ENCODE results near the gene LAX1.
"Not testable (repeated sequence)": the region's sequence is repeated elsewhere in the genome, so short reads cannot be mapped to it uniquely, and the experiment has no call there.

The LAX1 gene, protein sequence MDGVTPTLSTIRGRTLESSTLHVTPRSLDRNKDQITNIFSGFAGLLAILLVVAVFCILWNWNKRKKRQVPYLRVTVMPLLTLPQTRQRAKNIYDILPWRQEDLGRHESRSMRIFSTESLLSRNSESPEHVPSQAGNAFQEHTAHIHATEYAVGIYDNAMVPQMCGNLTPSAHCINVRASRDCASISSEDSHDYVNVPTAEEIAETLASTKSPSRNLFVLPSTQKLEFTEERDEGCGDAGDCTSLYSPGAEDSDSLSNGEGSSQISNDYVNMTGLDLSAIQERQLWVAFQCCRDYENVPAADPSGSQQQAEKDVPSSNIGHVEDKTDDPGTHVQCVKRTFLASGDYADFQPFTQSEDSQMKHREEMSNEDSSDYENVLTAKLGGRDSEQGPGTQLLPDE

DNA sequence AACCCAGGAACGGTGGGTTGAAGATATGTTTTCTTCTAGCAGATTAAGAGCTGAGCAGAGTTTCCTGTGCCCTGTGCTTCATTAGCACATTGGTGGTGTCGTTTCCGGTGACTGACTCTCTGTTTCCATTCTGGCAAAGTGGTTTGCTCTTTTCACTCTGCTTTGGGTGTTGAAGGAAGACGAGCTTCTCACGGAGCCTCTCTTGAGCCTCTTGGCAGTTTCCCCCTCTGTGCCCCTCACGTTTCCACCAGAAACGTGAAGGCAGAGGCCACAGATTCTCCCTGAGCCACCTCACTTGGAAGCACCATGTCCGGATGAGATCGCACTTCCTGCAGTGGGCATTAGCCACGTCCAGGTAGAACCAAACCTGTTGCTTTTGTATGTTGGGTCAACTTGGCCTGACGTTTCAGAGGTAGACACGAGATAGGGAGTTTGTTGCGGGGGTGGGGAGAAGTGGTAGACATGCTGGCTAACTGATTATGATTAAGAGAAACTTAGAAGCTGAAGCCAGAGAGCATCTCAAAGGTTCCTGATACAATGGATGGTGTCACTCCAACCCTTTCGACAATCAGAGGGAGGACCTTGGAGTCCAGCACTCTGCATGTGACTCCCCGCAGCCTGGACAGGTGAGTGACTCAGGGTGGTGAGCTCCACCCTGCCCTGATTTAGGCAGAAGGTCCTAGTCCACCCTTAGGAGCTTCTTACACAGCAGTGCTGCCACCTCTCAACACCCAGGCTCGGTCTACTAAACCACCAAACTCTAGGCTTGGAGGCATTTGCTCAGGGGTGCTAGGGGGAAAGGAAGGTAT lies at the start of gene LAX1:
TSS of gene LAX1 (plus strand) at position 155 of the 809 bp plus-strand sequence. CDS start at position 538, 383 bp downstream.
- peaks cover 57% of the 10 kb centered on the region for H3K4me1 Mint-ChIP-seq
- H3K4me3 Mint-ChIP-seq: peak within 1 kb of the TSS; percentile 88 to 89

DNA sequence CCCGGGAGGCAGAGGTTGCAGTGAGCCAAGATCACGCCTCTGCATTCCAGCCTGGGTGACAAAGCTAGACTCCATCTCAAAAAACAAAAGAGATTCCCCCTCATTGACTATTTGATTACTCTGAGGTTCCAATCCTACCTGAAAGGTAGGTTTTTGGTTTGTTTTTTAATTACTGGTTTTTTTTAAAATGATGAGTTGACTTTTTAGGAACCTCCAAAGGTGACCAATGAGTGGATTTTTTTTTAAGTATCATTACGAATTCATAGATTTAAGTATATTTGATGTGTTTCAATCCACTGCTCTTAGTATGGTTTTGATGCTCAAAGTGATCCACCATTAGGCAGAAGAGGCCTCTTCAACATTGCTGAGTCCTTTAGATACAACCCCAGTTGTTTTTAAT lies 47.9 kb upstream of the LAX1 start:
- Mint-ChIP-seq H3K9me3 (no peaks in the 10 kb centered on the region), H3K27me3 (no peaks in the 10 kb centered on the region), H3K4me3 (no peak overlapping the region), H3K27ac (no peak overlapping the region), H3K4me1 (no peaks in the 10 kb centered on the region)
- ATAC-seq (no peak), DNase-seq (no peak)

More for the DNA sequence above, at the start of gene LAX1:
- peak within 1 kb of the TSS; percentile 98 to 99 for H3K27ac Mint-ChIP-seq
- DNase-seq (peak; percentile 81 to 86), ATAC-seq (peak; percentile 95)
- H3K27me3 Mint-ChIP-seq: no peaks in the 10 kb centered on the region
- no peaks in the 10 kb centered on the region for H3K9me3 Mint-ChIP-seq

DNA sequence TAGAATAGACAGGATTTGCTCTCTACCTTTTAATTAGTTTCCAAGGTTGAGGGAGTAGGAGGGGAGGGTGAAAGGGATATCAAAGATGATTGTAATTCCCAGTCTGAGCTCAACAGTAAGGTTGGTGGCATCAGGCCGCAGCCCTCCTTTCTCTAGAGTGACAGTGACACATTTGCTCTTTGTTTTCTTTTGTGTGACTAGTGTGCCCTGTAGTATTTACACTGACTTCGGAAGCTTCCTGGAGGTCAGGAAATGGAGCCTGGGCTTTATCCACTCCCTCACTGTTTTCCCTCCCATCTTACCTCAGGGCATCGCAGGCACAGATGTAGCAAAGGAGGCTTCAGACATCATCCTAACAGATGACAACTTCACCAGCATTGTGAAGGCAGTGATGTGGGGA lies 44.7 kb upstream of the LAX1 start:
- ATAC-seq: no peak
- Mint-ChIP-seq H3K27me3 (no peaks in the 10 kb centered on the region), H3K4me1 (no peaks in the 10 kb centered on the region), H3K4me3 (no peak overlapping the region), H3K27ac (no peak overlapping the region), H3K9me3 (no peaks in the 10 kb centered on the region)
- no peak for DNase-seq

DNA sequence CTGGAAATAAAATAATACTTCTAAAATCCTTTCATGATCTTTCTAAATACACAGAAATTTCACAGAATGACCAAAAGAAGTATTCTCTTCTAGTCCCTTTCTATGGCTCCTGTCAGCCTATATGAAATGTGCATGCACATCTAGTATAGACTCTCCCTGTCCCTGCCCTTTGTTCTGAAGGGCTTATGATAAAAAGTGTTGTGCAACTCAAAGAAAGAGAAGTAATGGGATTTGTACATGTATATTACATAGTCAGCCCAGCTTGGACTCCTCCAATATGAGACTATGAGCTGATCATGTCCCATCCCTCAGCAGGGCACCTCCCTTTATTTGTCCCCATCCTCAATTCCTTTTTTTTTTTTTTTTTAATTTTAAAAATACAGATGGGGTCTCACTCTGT lies 42.1 kb upstream of the LAX1 start:
- no peak overlapping the region for H3K4me3 Mint-ChIP-seq
- no peak overlapping the region for H3K27ac Mint-ChIP-seq
- no peaks in the 10 kb centered on the region for H3K9me3 Mint-ChIP-seq
- ATAC-seq (no peak), DNase-seq (no peak)
- no peaks in the 10 kb centered on the region for H3K27me3 Mint-ChIP-seq
- H3K4me1 Mint-ChIP-seq: no peaks in the 10 kb centered on the region

DNA sequence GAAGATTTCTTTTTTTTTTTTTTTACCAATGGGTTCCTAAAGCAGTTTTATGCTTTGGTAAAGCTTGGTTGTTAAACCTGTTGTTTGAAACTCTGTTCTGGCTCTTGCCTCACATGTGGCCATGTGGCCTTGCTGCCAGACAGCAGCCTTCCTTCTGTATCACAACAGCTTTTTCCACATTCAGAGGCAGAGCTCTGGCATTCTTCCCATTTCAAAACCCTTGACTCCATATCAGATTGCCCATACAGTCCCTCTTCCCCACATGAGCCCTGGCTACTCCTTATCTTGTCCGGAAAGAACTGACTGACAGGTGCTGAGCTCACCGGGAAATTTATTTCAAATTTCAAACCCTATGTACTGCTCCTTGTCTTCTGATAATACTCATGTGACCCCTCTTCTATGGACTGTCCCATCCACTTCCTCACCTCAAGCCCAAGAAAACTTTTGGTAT lies 38.5 kb upstream of the LAX1 start:
- Mint-ChIP-seq H3K4me1 (no peaks in the 10 kb centered on the region), H3K4me3 (no peak overlapping the region), H3K9me3 (no peaks in the 10 kb centered on the region), H3K27me3 (no peaks in the 10 kb centered on the region), H3K27ac (no peak overlapping the region)
- DNase-seq (no peak), ATAC-seq (no peak)

DNA sequence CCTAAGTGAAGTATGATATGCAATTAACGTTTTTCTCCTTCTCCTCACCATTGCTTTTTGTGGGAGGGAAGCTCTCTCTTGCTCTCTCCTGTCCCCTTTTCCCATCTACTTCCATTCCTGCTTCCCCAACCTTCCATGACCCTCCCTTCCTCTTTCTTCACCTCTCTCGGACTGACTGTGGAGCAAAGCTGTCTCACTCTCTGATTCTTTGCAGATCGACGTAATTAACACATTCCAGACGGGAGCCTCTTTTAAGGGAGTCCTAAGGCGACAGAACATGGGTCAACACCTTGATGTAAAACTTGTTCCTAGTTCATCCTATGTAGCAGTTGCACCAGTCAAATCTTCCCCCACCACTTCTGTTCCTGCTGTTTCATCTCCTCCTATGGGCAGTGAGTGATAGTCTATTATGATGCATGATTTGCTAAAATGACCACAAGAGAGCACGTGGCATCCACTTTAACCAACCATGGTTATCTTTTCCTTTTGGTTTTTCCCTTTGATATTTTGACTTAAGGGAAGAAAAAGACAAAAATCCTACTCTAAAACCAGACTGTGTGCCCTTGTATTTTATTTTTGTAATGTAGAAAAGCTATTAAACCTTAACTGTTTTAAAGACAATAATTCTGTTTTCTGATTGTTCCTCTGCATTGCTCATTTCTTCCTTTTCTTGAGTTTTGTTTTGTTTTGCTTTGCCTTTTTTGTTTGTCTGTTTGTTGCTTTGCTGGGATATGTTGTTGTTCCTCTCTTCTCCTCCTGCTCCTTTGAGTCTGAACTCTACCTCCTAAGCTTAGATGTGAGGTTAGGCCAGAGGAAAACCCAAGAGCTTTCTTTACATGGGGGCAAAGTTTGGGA lies 31.7 kb upstream of the LAX1 start:
- Mint-ChIP-seq H3K4me3 (no peak overlapping the region), H3K4me1 (no peaks in the 10 kb centered on the region), H3K27me3 (no peaks in the 10 kb centered on the region), H3K9me3 (no peaks in the 10 kb centered on the region), H3K27ac (no peak overlapping the region)
- no peak for ATAC-seq
- DNase-seq: no peak

GRCh38 chr1:203742436-203742835 lies 22.5 kb upstream of the LAX1 start:
- no peak for DNase-seq

GRCh38 chr1:203743091-203743571 lies 21.9 kb upstream of the LAX1 start:
- no peak for ATAC-seq
- DNase-seq: no peak
- Mint-ChIP-seq H3K9me3 (peaks cover 5 to 8% of the 10 kb centered on the region in 2 donors), H3K4me3 (no peak overlapping the region), H3K27ac (peak overlapping the region in 1 of 2 donors; percentile 63), H3K27me3 (no peaks in the 10 kb centered on the region), H3K4me1 (peaks cover 24% of the 10 kb centered on the region)

More at GRCh38 chr1:203742436-203742835, 22.5 kb upstream of the LAX1 start:
- no peak for ATAC-seq
- no peak overlapping the region for H3K27ac Mint-ChIP-seq
- no peak overlapping the region for H3K4me3 Mint-ChIP-seq
- H3K9me3 Mint-ChIP-seq: peaks cover 5 to 8% of the 10 kb centered on the region in 2 donors
- peaks cover 24% of the 10 kb centered on the region for H3K4me1 Mint-ChIP-seq
- no peaks in the 10 kb centered on the region for H3K27me3 Mint-ChIP-seq

DNA sequence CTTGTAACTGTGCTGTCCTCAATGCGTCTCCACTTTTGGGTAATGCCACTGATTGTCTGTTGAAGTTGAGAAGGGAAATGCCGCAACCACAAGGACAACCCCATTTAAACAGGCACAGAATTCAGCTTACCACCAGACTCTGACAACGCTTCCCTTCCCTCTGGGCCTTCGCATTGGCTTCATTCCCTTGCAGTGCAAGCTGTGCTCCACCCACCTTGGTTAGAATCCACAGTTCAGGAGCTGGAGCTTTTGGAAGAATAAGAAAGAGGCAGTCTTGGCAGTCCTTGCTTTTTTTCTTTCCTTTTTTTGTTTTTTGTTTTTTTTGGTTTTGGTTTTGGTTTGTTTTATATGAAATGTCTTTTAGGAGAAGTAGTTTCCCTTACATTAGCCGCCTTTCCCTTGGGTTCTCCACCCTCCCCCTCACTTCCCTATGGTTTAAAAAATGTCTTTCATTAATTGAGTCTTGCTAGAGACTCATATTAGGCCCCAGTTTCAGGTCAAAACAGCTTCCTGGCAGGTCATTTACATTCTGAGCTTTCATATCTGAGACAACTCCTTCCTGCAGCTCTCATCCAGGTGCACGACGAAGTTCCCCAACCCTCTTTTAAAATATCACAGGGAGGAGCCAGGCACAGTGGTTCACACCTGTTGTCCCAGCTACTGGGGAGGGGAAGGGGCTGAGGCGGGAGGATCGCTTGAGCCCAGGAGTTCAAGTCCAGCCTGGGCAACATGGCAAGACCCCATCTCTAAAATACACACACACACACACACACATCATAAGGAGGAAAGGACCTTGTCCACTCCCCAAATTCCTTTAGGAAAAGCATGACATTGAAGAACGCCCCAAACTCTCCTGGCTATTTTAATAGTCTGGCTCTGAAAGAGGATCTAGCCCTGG lies 20.7 kb upstream of the LAX1 start:
- Mint-ChIP-seq H3K27ac (peak overlapping the region; percentile 80 to 92), H3K4me1 (peaks cover 24% of the 10 kb centered on the region), H3K27me3 (no peaks in the 10 kb centered on the region), H3K9me3 (peaks cover 5 to 8% of the 10 kb centered on the region in 2 donors), H3K4me3 (peak overlapping the region; percentile 61 to 66)
- peak; percentile 74 for ATAC-seq
- DNase-seq: no peak

DNA sequence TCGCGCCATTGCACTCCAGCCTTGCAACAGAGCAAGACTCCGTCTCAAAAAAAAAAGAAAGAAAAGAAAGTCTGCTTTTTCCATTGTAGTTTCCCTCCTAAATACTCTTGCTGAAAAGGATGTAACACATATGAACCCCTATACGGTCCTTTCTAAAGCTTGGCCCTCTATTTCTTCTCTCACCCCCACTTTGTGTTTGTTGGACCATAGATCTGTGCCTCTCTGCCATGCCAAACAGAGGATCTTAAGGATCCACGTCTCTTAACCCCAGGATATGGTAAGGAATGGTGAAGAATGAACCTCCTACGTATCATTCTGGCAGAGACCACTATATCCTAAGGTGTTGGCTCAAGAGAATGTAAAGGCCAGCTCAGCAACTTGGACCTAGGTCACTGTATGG lies 18.7 kb upstream of the LAX1 start:
- no peaks in the 10 kb centered on the region for H3K27me3 Mint-ChIP-seq
- H3K4me1 Mint-ChIP-seq: peaks cover 24% of the 10 kb centered on the region
- DNase-seq (no peak), ATAC-seq (no peak)
- peaks cover 5 to 8% of the 10 kb centered on the region in 2 donors for H3K9me3 Mint-ChIP-seq
- H3K27ac Mint-ChIP-seq: no peak overlapping the region
- H3K4me3 Mint-ChIP-seq: no peak overlapping the region

GRCh38 chr1:203751051-203751450 lies 13.9 kb upstream of the LAX1 start:
- ATAC-seq (no peak), DNase-seq (no peak)
- Mint-ChIP-seq H3K9me3 (no peaks in the 10 kb centered on the region), H3K27me3 (no peaks in the 10 kb centered on the region), H3K4me1 (peaks cover 28% of the 10 kb centered on the region), H3K27ac (no peak overlapping the region), H3K4me3 (no peak overlapping the region)

GRCh38 chr1:203751618-203752361 lies 13.2 kb upstream of the LAX1 start:
- ATAC-seq, H3K27me3 Mint-ChIP-seq, H3K27ac Mint-ChIP-seq, H3K4me3 Mint-ChIP-seq, DNase-seq, H3K9me3 Mint-ChIP-seq: not testable (repeated sequence)
- H3K4me1 Mint-ChIP-seq: peaks cover 35% of the 10 kb centered on the region

- peak; percentile 16 to 19 for DNase-seq
- Mint-ChIP-seq H3K27ac (peak overlapping the region; percentile 97 to 99), H3K4me3 (peak overlapping the region; percentile 24 to 36), H3K9me3 (no peaks in the 10 kb centered on the region), H3K4me1 (peaks cover 36% of the 10 kb centered on the region), H3K27me3 (no peaks in the 10 kb centered on the region)
- peak; percentile 86 for ATAC-seq
Observed at GRCh38 chr1:203754455-203754864, 10.5 kb upstream of the LAX1 start.

DNA sequence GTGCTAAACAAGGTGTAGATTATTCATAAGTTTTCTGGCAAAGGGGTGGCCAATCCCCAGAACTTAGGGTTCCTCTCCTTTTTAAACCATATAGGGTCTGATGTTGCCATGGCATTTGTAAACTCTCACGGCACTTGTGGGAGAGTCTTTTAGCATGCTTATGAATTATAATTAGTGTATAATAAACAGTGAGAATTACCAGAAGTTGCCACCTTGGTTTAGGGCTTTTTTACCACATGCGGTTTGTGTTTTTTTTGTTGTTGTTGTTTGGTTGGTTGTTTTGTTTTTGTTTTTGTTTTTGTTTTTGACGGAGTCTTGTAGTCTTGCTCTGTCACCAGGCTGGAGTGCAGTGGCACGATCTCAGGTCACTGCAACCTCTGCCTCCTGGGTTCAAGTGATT lies 8.9 kb upstream of the LAX1 start:
- Mint-ChIP-seq H3K27me3 (no peaks in the 10 kb centered on the region), H3K4me1 (peaks cover 36% of the 10 kb centered on the region), H3K9me3 (no peaks in the 10 kb centered on the region), H3K4me3 (no peak overlapping the region), H3K27ac (peak overlapping the region in 1 of 2 donors; percentile 19)
- no peak for DNase-seq
- no peak for ATAC-seq
